GM12891 (cell line): ENCODE measurements around the gene UBQLN1.
"Not testable (repeated sequence)": the region's sequence is repeated elsewhere in the genome, so short reads cannot be mapped to it uniquely, and the experiment has no call there.

Experiments used
- DNase-seq: peaks from one replicate; pipeline ENCODE4 v3.0.0; 2011; ENCODE audit warnings: low spot score; ENCODE audit not compliant: insufficient read length
- FAIRE-seq: peaks from 2 replicates; lab custom pipeline; 2011; peaks lifted over from hg19 to GRCh38; lab: Jason Lieb, UNC
- PAX5 ChIP-seq: IDR thresholded peaks from 2 replicates; pipeline ENCODE4 v1.6.1; 2011; ENCODE audit warnings: low read length, moderate library complexity, mild to moderate bottlenecking; ENCODE audit not compliant: insufficient read depth, severe bottlenecking
- POLR2A ChIP-seq: IDR thresholded peaks from 2 replicates; pipeline ENCODE4 v1.6.1; 2011; ENCODE audit warnings: low read depth, low read length, control low read depth
- POLR2AphosphoS5 ChIP-seq: IDR thresholded peaks from 2 replicates; pipeline ENCODE4 v1.6.1; 2011; ENCODE audit warnings: low read depth, low read length, control low read depth
- POU2F2 ChIP-seq: IDR thresholded peaks from 2 replicates; pipeline ENCODE4 v1.6.1; 2011; ENCODE audit warnings: low read depth, mild to moderate bottlenecking, control low read depth, low read length, moderate library complexity
- SPI1 ChIP-seq: IDR thresholded peaks from 2 replicates; pipeline ENCODE4 v1.6.1; 2011; ENCODE audit warnings: low read depth, low read length, control low read depth
- TAF1 ChIP-seq: IDR thresholded peaks from 2 replicates; pipeline ENCODE4 v1.6.1; 2011; ENCODE audit warnings: low read depth, low read length, control low read depth

UBQLN1 gene

GRCh38 chr9:83715794-83716193 is 8.0 kb upstream of the UBQLN1 start:
- DNase-seq (no peak), FAIRE-seq (no peak)
- TF ChIP-seq TAF1 (no peak), PAX5 (no peak), SPI1 (no peak), POLR2AphosphoS5 (no peak), POLR2A (no peak), POU2F2 (no peak)

GRCh38 chr9:83715221-83715620 is 7.5 kb upstream of the UBQLN1 start:
- TF ChIP-seq POU2F2 (no peak), POLR2AphosphoS5 (no peak), TAF1 (no peak), POLR2A (no peak), SPI1 (no peak), PAX5 (no peak)
- DNase-seq: no peak
- FAIRE-seq: no peak

- no peak for DNase-seq
- TF ChIP-seq POU2F2: no peak
- no peak for TF ChIP-seq POLR2AphosphoS5
- TF ChIP-seq SPI1: no peak
- FAIRE-seq: no peak
Measured at GRCh38 chr9:83714329-83714728, 6.6 kb upstream of the UBQLN1 start.

- TF ChIP-seq PAX5 (no peak), TAF1 (no peak), SPI1 (peak; percentile 33)
- FAIRE-seq: no peak
- peak; percentile 15 for DNase-seq
Measured at GRCh38 chr9:83708515-83709158, 879 bp upstream of the UBQLN1 start.

GRCh38 chr9:83707518-83707767 is 315 bp downstream of the UBQLN1 start:
- DNase-seq: no peak
- TF ChIP-seq POLR2A: no peak
- TF ChIP-seq SPI1: no peak
- no peak for TF ChIP-seq TAF1
- no peak for TF ChIP-seq POLR2AphosphoS5
- TF ChIP-seq PAX5: no peak
- no peak for TF ChIP-seq POU2F2
- no peak for FAIRE-seq

GRCh38 chr9:83706676-83707517 is 861 bp downstream of the UBQLN1 start:
- DNase-seq (peak; percentile 15), FAIRE-seq (peak; percentile 52)
- TF ChIP-seq POU2F2 (peak; percentile 32; the same call in 1 of the 2 replicates), POLR2AphosphoS5 (no peak), PAX5 (no peak), SPI1 (no peak), TAF1 (0 out of 2 replicates have a peak, but pooled peaks have one; percentile 11), POLR2A (no peak)

- FAIRE-seq, DNase-seq: not testable (repeated sequence)
Measured at GRCh38 chr9:83705219-83705651, 2.5 kb downstream of the UBQLN1 start.

GRCh38 chr9:83701769-83702168 is 6.0 kb downstream of the UBQLN1 start:
- DNase-seq: no peak
- TF ChIP-seq POLR2A: no peak
- TF ChIP-seq PAX5: no peak
- no peak for TF ChIP-seq SPI1
- no peak for TF ChIP-seq POU2F2
- no peak for TF ChIP-seq POLR2AphosphoS5
- no peak for TF ChIP-seq TAF1
- FAIRE-seq: peak; percentile 20

GRCh38 chr9:83701286-83701685 is 6.5 kb downstream of the UBQLN1 start:
- no peak for FAIRE-seq
- no peak for TF ChIP-seq TAF1
- no peak for TF ChIP-seq POLR2A
- no peak for TF ChIP-seq SPI1
- no peak for TF ChIP-seq POLR2AphosphoS5
- DNase-seq: no peak

- FAIRE-seq (no peak), DNase-seq (no peak)
- no peak for TF ChIP-seq POU2F2
- TF ChIP-seq SPI1: no peak
- TF ChIP-seq POLR2A: no peak
- no peak for TF ChIP-seq PAX5
- no peak for TF ChIP-seq POLR2AphosphoS5
- TF ChIP-seq TAF1: no peak
Measured at GRCh38 chr9:83699615-83700014, 8.1 kb downstream of the UBQLN1 start.
